GM23338 (cell line): ENCODE data around the gene ELP2. TPM values are rescaled to one million over a fixed set of nuclear protein-coding genes. Genes with fewer than 3 reads are reported as not detected.

ENCODE experiments used
- ATAC-seq: fragments of 200-7000 bp; cut with Tn5 transposase; 3 replicates; pipeline ENCODE4 v1.9.1; 2020
- DNase-seq: peaks from one replicate; pipeline ENCODE4 v3.0.0-alpha.2; 2015; ENCODE audit warnings: low spot score
- H2AFZ ChIP-seq: fragments of 200-600 bp; sonication (generic); 2 replicates; pipeline ENCODE4 v1.8.0; 2016; ENCODE audit warnings: antibody characterized with exemption, mild to moderate bottlenecking, moderate library complexity
- H3F3A ChIP-seq: fragments of 200-600 bp; sonication (generic); replicated peaks from 2 replicates; pipeline ENCODE4 v1.8.0; 2017; ENCODE audit warnings: antibody characterized with exemption, mixed run types, low read depth
- H3K27ac ChIP-seq: fragments of 200-600 bp; sonication (generic); 2 replicates; pipeline ENCODE4 v1.6.1; 2016; ENCODE audit warnings: low read depth
- H3K27me3 ChIP-seq: fragments of 200-600 bp; sonication (generic); 2 replicates; pipeline ENCODE4 v1.8.0; 2016; ENCODE audit warnings: mild to moderate bottlenecking, mixed run types, moderate library complexity; ENCODE audit not compliant: insufficient read depth
- H3K36me3 ChIP-seq: fragments of 200-600 bp; sonication (generic); 2 replicates; pipeline ENCODE4 v1.8.0; 2016; ENCODE audit warnings: mild to moderate bottlenecking; ENCODE audit not compliant: insufficient read depth
- H3K4me1 ChIP-seq: fragments of 200-600 bp; sonication (generic); 2 replicates; pipeline ENCODE4 v1.8.0; 2016; ENCODE audit warnings: mild to moderate bottlenecking, moderate library complexity; ENCODE audit not compliant: insufficient read depth
- H3K4me2 ChIP-seq: fragments of 200-600 bp; sonication (generic); 2 replicates; pipeline ENCODE4 v1.7.1; 2017; ENCODE audit warnings: mixed run types
- H3K4me3 ChIP-seq: fragments of 200-600 bp; sonication (generic); 2 replicates; pipeline ENCODE4 v1.6.1; 2016; ENCODE audit warnings: mixed run types
- H3K79me2 ChIP-seq: fragments of 200-600 bp; sonication (generic); replicated peaks from 2 replicates; pipeline ENCODE4 v1.8.0; 2017; ENCODE audit warnings: mild to moderate bottlenecking; ENCODE audit not compliant: insufficient read depth
- H3K9me2 ChIP-seq: fragments of 200-600 bp; sonication (generic); 2 replicates; pipeline ENCODE4 v1.8.0; 2017; ENCODE audit not compliant: insufficient read depth
- H4K20me1 ChIP-seq: fragments of 200-600 bp; sonication (generic); replicated peaks from 2 replicates; pipeline ENCODE4 v1.8.0; 2017; ENCODE audit warnings: mild to moderate bottlenecking; ENCODE audit not compliant: insufficient read depth
- H3K27ac Mint-ChIP-seq: 2 replicates; pipeline ENCODE4 v1.8.0; 2020; ENCODE audit warnings: inconsistent platforms, mild to moderate bottlenecking, moderate library complexity, mixed read lengths
- H3K27me3 Mint-ChIP-seq: 3 replicates; pipeline ENCODE4 v1.8.0; 2022; ENCODE audit warnings: low read depth, mild to moderate bottlenecking, moderate library complexity, mixed read lengths, inconsistent platforms; ENCODE audit not compliant: insufficient read depth, poor library complexity
- H3K36me3 Mint-ChIP-seq: 3 replicates; pipeline ENCODE4 v1.8.0; 2021; ENCODE audit warnings: low read depth, mild to moderate bottlenecking, inconsistent platforms, moderate library complexity, mixed read lengths
- H3K4me1 Mint-ChIP-seq: 3 replicates; pipeline ENCODE4 v1.8.0; 2020; ENCODE audit warnings: mild to moderate bottlenecking, inconsistent platforms, mixed read lengths
- H3K4me3 Mint-ChIP-seq: 3 replicates; pipeline ENCODE4 v1.8.0; 2021; ENCODE audit warnings: moderate library complexity, mild to moderate bottlenecking, inconsistent platforms, mixed read lengths
- H3K9me3 Mint-ChIP-seq: 3 replicates; pipeline ENCODE4 v1.8.0; 2020; ENCODE audit warnings: moderate library complexity, mild to moderate bottlenecking, inconsistent platforms, mixed read lengths
- CTCF ChIP-seq, 2 experiments: fragments of 200-600 bp in 1 of 2; sonication (generic) in 1 of 2; conservative IDR thresholded peaks; 2 replicates each; pipeline versions ENCODE4 v1.5.1 to v1.6.1; 2016 to 2017; ENCODE audit warnings: antibody characterized with exemption in 2 of 2, low read depth in 2 of 2, mild to moderate bottlenecking in 2 of 2, moderate library complexity in 1 of 2
- EZH2 ChIP-seq: fragments of 200-600 bp; sonication (generic); IDR thresholded peaks from one replicate; pipeline ENCODE4 v1.8.0; 2017; ENCODE audit warnings: antibody characterized with exemption, mild to moderate bottlenecking, low read depth; ENCODE audit not compliant: unreplicated experiment
- JUNB ChIP-seq: IDR thresholded peaks from one replicate; pipeline ENCODE4 v1.6.1; 2016; ENCODE audit warnings: antibody characterized with exemption; ENCODE audit not compliant: unreplicated experiment
- STAT1 ChIP-seq: IDR thresholded peaks from one replicate; pipeline ENCODE4 v1.6.1; 2016; ENCODE audit warnings: antibody characterized with exemption; ENCODE audit not compliant: unreplicated experiment
- ZNF114 ChIP-seq: fragments of 250-450 bp; sonication (Bioruptor Pico); IDR thresholded peaks from 2 replicates; pipeline ENCODE4 v1.5.0; 2020; ENCODE audit warnings: mild to moderate bottlenecking, moderate library complexity
- ZNF462 ChIP-seq: fragments of 250-450 bp; sonication (Bioruptor Pico); IDR thresholded peaks from 2 replicates; pipeline ENCODE4 v1.5.0; 2020; ENCODE audit warnings: mild to moderate bottlenecking, moderate library complexity
- polyA plus RNA-seq: library from polyadenylated mRNA; unstranded; fragments of >200 nt; fragmentation: Nextera tagmentation; extraction: Ambion mirVana; gene quantifications from 2 replicates; pipeline ENCODE4 v1.2.1, GENCODE V29; 2016
- total RNA-seq: library from RNA; depleted of rRNA; stranded (reverse); fragments of >200 nt; shearing (Covaris generic); gene quantifications from 2 replicates; pipeline ENCODE4 v1.2.3, GENCODE V29; 2014
- TF ChIP-seq, protein P1 (sequence below): IDR thresholded peaks from one replicate; pipeline ENCODE4 v1.6.1; 2018; ENCODE audit warnings: antibody characterized with exemption; ENCODE audit not compliant: unreplicated experiment
- TF ChIP-seq, protein P2 (sequence below): IDR thresholded peaks from 2 replicates; pipeline ENCODE4 v1.6.1; 2016; ENCODE audit warnings: antibody characterized with exemption

ELP2 gene
- total and polyA plus RNA-seq, 2 experiments from 2014 or later: 119 to 135 TPM

GRCh38 chr18:36203360-36203895 is 73.7 kb downstream of the ELP2 start:
- no peak overlapping the region for H3K27ac Mint-ChIP-seq
- DNase-seq: peak; percentile 32
- no peak overlapping the region for H3K27ac ChIP-seq
- H2AFZ ChIP-seq: no peak overlapping the region
- 0 out of 2 replicates have a peak, but pooled peaks cover under 1% of the 10 kb centered on the region for H3K36me3 ChIP-seq
- H3K4me3 Mint-ChIP-seq: no peak overlapping the region
- H3K4me2 ChIP-seq: no peak overlapping the region
- H3K4me1 Mint-ChIP-seq: no peaks in the 10 kb centered on the region
- peaks cover 3% of the 10 kb centered on the region for H3K27me3 Mint-ChIP-seq
- H4K20me1 ChIP-seq: no peaks in the 10 kb centered on the region; the same call in none of the 2 replicates
- TF ChIP-seq, protein P1, sequence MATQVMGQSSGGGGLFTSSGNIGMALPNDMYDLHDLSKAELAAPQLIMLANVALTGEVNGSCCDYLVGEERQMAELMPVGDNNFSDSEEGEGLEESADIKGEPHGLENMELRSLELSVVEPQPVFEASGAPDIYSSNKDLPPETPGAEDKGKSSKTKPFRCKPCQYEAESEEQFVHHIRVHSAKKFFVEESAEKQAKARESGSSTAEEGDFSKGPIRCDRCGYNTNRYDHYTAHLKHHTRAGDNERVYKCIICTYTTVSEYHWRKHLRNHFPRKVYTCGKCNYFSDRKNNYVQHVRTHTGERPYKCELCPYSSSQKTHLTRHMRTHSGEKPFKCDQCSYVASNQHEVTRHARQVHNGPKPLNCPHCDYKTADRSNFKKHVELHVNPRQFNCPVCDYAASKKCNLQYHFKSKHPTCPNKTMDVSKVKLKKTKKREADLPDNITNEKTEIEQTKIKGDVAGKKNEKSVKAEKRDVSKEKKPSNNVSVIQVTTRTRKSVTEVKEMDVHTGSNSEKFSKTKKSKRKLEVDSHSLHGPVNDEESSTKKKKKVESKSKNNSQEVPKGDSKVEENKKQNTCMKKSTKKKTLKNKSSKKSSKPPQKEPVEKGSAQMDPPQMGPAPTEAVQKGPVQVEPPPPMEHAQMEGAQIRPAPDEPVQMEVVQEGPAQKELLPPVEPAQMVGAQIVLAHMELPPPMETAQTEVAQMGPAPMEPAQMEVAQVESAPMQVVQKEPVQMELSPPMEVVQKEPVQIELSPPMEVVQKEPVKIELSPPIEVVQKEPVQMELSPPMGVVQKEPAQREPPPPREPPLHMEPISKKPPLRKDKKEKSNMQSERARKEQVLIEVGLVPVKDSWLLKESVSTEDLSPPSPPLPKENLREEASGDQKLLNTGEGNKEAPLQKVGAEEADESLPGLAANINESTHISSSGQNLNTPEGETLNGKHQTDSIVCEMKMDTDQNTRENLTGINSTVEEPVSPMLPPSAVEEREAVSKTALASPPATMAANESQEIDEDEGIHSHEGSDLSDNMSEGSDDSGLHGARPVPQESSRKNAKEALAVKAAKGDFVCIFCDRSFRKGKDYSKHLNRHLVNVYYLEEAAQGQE: no peak
- peak in 1 of 2 experiments; percentile 36; a peak in 2 of 4 replicates for TF ChIP-seq CTCF (conservative IDR thresholded peaks at IDR 0.05; ENCODE audit: low read depth in 2 of 2)
- H3K9me3 Mint-ChIP-seq: peaks cover 3% of the 10 kb centered on the region; the same call in 2 of the 3 replicates
- no peaks in the 10 kb centered on the region for H3F3A ChIP-seq
- no peaks in the 10 kb centered on the region for H3K27me3 ChIP-seq
- H3K4me3 ChIP-seq: no peak overlapping the region
- H3K4me1 ChIP-seq: no peaks in the 10 kb centered on the region
- no peaks in the 10 kb centered on the region for H3K79me2 ChIP-seq
- H3K9me2 ChIP-seq: no peaks in the 10 kb centered on the region
- peak; percentile 90 for ATAC-seq
- peaks cover 51% of the 10 kb centered on the region for H3K36me3 Mint-ChIP-seq

GRCh38 chr18:36205166-36205565 is 75.5 kb downstream of the ELP2 start:
- Histone ChIP-seq H3F3A (no peaks in the 10 kb centered on the region), H3K79me2 (no peaks in the 10 kb centered on the region), H3K4me3 (no peak overlapping the region), H3K27me3 (no peaks in the 10 kb centered on the region), H3K36me3 (peaks cover 4% of the 10 kb centered on the region; the same call in 1 of the 2 replicates), H3K9me2 (no peaks in the 10 kb centered on the region), H2AFZ (no peak overlapping the region), H4K20me1 (no peaks in the 10 kb centered on the region; the same call in none of the 2 replicates), H3K27ac (no peak overlapping the region), H3K4me2 (no peak overlapping the region), H3K4me1 (no peaks in the 10 kb centered on the region)
- Mint-ChIP-seq H3K4me3 (no peak overlapping the region), H3K9me3 (peaks cover 3% of the 10 kb centered on the region; the same call in 2 of the 3 replicates), H3K27ac (no peak overlapping the region), H3K27me3 (peaks cover 5% of the 10 kb centered on the region), H3K36me3 (peaks cover 59% of the 10 kb centered on the region), H3K4me1 (no peaks in the 10 kb centered on the region)
- no peak for DNase-seq
- no peak for ATAC-seq
- TF ChIP-seq JUNB (no peak), EZH2 (no peak), ZNF462 (CRISPR knock-in tag) (no peak), ZNF114 (CRISPR knock-in tag) (no peak), STAT1 (no peak)
- TF ChIP-seq, protein P2, sequence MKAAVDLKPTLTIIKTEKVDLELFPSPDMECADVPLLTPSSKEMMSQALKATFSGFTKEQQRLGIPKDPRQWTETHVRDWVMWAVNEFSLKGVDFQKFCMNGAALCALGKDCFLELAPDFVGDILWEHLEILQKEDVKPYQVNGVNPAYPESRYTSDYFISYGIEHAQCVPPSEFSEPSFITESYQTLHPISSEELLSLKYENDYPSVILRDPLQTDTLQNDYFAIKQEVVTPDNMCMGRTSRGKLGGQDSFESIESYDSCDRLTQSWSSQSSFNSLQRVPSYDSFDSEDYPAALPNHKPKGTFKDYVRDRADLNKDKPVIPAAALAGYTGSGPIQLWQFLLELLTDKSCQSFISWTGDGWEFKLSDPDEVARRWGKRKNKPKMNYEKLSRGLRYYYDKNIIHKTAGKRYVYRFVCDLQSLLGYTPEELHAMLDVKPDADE: no peak
